Suppressor macrophage treated with lipopolysaccharide for 4 hours (primary cell): ENCODE data around the gene SIT1.
"Not testable (repeated sequence)": the region's sequence is repeated elsewhere in the genome, so short reads cannot be mapped to it uniquely, and the experiment has no call there.

Experiments used
- DNase-seq: peaks from one replicate; pipeline ENCODE4 v3.0.0-alpha.2; 2020

Gene SIT1

DNA sequence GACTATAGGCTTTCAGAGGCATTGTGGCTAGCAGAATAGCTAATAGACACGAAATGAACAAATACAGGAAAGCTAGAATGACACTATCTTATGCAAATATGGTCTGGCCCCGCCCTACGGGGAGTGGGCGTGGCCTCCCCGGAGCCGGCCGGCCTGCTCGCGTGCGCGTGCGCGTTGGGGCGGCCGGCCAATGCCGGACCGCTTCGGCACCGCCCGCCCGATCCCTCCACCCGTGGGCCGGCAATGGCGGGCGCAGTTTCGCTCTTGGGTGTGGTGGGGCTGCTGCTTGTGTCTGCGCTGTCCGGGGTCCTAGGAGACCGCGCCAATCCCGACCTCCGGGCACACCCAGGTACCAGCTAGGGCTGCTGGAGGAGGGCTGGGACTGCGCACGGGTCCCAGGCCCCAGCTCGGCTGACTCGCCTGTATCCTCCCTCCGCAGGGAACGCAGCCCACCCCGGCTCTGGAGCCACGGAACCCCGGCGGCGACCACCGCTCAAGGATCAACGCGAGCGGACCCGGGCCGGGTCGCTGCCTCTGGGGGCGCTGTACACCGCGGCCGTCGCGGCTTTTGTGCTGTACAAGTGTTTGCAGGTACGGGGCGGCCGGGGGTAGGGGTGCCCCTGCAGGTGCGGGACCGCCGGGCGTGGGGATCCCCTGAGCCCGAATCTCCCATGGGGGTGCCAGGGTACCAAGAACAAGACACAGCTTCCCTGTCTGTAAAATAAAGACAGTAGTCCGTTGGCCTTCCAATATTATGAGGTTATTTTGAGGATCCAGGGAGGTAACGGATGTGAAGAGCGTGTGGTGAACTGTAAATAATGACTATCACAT is 7.6 kb upstream of the SIT1 start, which contains the start of gene CCDC107:
TSS of gene CCDC107 (plus strand) at position 156 of the 831 bp plus-strand sequence. CDS start at position 244, 88 bp downstream.
- DNase-seq = peak; percentile 97

DNA sequence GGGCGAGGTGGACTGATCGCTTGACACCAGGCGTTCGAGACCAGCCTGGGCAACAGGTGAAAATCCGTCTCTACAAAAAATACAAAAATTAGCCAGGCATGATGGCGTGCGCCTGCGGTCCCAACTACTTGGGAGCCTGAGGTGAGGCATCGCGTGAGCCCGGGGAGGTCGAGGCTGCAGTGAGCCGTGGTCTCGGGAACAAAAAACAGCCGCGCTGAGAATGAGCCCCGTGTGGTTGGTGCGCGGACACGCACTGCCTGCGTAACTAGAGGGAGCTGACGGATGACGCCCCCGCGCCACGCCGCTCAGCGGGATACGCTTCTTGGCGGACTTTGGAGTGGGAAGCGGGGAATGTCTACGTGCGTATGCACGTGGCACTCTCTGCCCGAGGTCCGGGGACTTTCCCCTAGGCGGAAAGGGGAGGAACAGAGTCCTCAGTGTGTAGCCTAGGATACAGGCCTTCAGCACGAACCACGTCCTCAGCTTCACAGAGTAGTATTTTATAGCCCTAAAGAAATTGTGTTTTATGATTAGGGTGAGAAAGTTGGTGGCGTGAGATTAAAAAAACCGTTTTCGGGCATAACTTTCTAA is 6.9 kb upstream of the SIT1 start, which contains the start of gene RMRP:
TSS of gene RMRP (minus strand) at position 474 of the 591 bp plus-strand sequence.
- DNase-seq = peak; percentile 99

DNA sequence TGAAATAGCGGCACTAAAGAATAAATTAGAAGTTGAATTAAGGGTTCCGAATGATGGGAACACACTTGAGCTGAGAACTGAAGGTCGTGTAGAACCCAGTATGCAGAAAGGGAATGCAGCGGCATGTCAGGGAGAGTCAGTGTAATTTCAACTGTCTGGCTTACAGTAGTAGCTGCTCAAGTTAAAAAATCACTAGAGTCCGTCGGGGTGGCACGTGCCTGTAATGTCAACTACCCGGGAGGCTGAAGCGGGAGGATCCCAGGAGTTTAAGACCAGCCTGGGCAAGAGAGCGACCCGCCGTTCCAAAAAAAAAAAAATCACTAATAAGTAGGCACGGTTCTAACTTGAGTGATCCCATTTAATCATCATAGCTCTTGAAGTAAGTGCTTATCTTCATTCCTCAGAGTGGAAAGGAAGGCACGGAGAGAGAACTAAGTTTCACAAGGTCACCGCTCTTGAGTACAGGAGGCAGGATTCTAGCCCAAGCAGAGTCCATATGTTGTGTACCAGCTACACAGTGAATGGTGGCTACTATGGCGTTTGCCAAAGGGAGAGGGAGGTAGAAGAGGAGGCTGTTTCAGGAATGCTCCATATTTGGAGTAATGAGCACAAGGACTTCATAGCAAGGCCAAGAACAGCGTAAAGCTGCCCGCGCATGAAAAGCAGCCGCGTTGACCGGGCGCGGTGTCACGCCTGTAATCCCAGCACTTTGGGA is 6.3 kb upstream of the SIT1 start:
- no peak for DNase-seq

DNA sequence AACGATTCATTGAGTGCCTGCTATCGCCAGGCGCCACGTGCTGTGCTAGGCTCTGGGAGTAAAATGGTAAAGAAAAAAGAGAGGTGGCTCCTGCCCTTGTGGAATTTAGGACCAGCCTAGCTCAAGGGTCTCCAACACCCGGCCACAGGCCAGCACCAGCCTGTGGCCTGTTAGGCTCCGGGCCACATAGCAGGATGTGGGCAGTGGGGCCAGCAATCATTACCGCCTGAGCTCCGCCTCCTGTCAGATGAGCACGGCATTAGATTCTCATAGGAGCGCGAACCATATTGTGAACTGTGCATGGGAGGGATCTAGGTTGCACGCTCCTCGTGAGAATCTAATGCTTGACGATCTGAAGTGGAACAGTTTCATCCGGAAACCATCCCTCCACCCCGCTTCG is 5.6 kb upstream of the SIT1 start:
- no peak for DNase-seq

DNA sequence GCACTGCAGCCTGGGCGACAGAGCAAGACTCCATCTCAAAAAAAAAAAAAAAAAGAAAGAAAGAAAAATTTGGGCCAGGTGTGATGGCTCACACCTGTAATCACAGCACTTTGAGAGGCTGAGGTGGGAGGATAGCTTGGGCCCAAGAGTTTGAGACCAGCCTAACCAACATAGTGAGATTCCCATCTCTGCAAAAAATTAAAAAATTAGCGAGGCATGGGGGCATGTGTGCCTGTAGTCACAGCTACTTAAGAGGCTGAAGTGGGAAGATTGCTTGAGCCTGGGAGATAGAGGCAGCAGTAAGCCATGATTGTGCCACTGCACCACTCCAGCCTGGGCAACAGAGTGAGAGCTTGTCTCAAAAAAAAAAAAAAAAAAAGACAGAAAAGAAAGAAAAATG is 2.9 kb upstream of the SIT1 start:
- no peak for DNase-seq

DNA sequence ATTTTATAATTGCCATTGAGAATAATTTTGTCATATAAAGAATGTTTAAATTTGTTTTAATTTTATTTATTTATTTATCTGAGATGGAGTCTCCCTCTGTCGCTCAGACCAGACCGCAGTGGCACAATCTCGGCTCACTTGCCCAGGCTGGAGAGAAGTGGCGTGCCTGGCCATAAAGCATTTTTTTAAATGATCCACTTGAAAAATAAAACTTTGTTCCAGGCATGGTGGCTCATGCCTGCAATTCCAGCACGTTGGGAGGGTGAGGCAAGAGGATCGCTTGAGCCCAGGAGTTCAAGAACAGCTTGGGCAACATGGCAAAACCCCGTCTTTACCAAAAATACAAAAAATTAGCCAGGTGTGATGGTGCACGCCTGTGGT is 2.1 kb upstream of the SIT1 start:
- no peak for DNase-seq

DNA sequence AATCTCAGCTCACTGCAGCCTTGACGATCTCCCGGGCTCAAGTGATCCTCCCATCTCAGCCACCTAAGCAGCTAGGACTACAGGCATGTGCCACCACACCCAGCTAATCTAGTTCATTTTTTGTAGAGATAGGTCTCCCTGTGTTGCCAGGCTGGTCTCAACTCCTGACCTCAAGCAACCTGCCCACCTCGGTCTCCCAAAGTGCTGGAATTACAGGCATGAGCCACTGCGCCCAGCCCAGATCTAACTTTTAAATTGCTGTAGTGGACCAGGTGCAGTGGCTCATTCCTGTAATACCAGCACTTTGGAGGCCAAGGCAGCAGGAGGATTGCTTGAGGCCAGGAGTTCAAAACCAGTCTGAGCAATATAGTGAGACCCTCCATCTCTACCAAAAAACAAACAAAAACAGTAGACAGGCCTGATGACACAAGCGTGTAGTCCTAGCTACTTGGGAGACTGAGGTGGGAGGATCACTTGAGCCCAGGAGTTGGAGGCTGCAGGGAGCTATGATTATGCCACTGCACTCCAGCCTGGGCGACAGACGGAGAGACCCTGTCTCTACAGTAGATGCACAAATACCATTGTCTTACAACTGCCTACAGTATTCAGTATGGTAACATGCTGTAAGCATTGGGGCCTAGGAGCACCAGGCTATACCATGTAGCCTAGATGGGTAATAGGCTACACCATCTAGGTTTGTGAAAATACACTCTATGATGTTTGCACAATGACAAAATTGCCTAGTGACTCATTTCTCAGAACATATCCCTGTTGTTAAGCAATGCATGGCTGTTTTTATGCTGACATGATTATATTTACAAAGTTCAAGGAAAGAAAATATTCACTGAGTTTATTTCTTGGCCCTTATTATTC is 1.5 kb upstream of the SIT1 start:
- peak; percentile 87 for DNase-seq

DNA sequence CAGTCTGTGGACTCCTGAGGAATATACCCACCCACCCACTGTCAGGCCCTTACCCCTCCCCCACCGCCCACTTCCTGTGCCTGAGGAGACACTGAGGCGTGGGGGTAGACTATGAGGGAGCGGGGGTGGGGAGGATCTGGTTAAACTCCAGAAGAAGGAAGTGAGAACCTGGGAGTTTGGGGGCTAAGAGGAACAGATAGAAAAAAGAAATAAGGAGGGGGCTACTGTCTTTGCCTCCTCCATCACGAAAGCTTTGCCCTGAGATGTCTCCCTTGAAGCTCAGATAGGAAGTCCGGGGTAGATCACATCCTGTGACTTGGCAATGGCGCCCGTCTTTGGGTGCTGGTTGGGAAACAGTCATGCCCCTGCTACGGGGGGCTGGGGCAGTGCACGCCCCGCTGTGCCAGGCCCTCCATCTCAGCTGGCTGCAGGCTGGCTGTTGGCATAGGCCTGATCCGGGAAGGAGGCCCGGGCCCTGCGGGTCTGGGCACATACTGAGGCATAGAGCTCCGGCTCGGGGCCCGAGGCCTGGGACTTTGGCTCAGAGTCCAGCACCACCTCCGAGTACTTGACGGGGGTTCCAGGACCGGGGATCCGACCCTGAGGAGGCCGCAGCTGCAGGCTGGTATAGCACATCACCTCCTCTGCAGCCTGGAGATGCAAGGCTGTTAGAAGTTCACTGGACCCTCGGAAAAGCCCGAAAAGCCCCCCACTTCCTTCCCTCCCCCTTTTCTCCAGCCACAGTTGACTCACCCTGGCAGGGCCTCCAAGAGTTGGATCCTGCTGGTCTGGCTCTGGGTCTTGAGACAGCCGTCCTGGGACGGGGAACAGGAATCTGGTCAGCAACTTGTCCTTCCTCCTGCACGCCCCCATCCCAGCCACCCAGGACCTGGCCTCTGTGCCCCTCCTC is 1.0 kb downstream of the SIT1 start:
- peak; percentile 55 for DNase-seq

DNA sequence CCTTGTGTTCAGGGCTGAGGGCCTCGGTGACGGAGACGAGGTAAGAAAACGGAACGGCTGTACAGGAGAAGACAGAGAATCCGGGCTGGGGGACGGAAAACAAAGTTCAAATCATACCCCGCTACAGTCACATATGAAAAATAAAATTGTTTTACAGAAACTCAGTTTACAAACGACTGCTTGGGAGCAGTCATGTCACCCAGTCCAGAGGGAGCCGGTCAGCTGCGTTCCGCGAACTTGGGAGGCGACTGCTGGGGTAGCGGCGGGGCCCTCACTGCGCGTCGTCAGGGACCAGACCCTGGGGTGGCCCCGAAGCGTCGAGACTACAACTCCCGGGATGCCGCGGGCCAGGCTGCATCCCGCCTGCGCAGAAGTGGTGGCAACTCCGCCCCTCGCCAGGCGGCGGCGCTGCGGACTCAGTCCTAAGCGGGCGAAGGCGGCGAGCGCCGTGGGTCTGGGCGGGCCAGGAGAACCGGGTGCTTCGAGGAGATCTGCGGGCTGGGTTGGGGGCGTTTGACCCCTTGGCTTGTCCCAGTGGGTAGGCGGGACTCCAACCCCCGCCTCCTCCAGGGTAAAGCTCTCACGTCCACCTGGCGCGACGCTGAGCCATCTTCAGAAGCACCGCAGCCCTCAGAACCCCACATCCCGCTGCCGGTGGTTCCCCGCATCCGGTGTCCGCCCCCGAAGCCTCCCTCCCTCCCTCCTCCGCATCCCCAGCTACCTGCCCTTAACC is 4.0 kb downstream of the SIT1 start:
- DNase-seq = peak; percentile 97

DNA sequence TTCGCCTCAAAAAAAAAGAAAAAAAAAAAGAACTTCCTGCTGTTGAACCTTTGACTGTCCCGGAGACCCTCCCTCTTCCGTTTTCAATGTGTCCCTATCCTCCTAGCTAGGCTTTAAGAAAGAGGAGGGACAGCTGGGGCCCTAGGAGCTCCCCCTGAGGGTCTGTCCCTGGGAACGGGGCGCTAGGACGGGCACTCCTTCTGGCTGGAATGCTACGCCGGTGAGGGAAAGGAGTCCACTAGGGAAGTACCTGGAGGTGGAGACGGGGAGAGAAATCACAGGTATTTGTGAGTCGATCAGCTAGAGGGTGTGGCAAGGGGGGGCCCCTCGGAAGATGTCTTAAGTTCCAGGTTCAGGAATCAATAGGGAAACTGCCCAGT is 4.6 kb downstream of the SIT1 start:
- DNase-seq = no peak

DNA sequence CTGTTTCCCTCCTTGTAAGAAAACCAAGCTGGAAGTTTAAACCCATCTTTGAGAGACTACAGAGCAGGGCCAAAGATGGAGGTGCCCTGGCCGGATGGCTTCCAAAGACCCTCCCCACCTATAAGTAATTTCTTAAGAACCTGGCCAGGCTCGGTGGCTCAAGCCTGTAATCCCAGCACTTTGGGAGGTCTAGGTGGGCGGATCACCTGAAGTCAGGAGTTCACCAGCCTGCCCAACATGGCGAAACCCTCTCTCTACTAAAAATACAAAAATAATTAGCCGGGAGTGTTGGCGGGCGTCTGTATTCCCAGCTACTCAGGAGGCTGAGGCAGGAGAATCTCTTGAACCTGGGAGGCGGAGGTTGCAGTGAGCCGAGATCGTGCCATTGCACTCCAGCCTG is 5.0 kb downstream of the SIT1 start:
- not testable (repeated sequence) for DNase-seq

DNA sequence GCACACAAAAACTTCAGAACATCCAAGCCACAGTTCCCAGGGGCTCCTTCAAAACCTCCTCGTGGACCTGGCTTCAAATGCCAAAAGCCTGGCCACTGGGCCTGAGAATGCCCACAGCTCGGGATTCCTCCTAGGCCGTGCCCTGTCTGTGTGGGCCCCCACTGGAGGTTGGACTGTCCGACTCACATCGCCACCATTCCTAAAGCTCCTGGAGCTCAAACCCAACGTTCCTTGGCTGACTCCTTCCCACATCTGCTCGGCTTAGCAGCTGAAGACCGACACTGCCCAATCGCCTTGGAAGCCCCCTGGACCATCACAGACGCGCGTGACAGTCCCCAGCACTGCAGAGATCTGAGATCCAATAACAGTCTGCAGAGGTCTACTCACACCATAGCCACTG is 7.7 kb downstream of the SIT1 start:
- no peak for DNase-seq

DNA sequence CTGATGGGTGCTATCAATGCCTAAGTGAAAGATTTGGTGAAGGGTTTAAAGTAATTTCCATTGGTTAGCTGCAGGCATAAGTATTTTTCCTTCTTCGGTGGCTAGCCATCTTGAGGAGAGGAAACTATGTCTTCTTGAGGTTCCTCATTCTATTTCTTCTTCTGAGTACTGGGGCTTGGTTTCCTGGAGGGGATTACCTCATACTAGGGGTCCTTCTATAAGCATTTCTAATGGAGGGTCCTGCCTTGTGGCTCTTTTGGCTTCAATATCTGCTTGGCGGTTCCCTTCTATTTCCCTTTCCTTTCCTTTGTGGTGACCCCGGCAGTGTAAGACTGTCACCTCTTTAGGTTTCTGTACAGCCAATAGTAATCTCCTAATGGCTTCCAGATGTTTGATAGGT is 9.3 kb downstream of the SIT1 start:
- not testable (repeated sequence) for DNase-seq

DNA sequence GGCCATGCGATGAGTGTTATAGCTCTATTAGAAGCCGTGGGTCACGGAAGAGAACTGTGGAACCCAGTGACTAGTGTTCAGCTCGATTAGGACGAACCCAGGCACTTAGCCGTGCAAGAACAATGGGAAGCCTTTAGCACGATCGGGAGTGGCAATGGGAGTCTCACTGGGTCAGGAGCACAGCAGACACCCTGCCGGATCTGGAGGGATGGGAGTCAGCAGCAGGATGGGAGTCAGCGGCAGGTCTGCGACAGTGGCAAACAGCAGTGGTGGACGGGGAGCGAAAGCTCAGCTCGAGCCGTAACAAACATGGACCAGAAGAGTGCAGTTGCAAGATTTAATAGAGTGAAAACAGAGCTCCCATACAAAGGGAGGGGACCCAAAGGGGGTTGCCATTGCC is 10.3 kb downstream of the SIT1 start:
- not testable (repeated sequence) for DNase-seq

DNA sequence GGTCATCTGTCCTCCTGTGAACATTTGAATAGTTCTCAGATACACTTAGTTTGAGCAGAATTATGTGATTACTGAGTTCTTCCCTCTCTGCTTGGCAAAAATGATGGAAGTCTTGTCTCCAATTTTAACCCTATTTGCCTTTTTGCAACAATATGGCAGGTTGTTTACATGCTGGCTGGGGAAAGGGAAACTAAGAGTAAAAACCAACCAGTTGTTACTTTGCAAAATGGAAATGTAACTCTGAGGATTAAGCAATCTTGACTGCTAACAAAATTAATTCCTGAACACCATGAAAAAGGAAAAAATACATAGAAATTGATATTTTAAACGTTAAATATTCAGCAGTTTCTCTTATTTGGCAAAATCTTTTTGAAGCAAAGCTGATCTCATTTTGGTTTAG is 11.1 kb downstream of the SIT1 start:
- peak; percentile 66 for DNase-seq

DNA sequence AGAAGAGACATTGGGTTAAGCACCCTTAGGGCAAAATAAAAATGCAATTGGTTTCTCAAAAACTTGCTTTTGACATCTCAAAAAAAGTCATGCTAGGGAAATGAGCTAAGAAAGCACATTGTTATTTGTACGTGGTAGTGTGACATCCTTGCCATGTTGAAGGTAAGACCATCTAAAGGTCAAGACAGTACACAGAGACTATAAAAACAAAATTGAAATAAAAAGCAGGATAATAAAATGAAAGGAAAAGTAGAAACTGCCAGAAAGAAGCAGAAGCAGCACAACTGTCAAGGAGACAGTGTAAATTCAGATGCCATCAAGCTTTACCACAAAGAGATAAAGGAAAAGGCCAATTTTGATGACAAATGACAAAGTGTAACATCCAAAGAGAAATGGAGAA is 11.5 kb downstream of the SIT1 start:
- peak; percentile 72 for DNase-seq

DNA sequence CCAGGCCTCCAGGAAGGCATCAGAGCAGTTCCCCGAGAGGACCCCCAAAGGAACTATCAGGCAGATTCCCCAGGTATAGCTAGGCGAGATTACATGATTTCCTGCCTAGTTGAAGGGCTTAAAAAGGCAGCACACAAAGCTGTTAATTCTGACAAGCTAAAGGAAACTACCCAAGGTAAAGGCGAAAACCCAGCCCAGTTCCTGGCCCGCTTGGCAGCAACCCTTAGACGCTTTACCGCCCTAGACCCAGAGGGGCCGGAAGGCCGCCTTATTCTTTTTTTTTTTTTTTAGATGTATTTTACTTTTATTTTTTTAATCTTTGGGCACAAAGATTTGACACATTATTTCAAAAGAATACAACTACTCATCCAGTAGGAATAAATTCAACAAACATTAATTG is 12.0 kb downstream of the SIT1 start:
- DNase-seq = not testable (repeated sequence)

DNA sequence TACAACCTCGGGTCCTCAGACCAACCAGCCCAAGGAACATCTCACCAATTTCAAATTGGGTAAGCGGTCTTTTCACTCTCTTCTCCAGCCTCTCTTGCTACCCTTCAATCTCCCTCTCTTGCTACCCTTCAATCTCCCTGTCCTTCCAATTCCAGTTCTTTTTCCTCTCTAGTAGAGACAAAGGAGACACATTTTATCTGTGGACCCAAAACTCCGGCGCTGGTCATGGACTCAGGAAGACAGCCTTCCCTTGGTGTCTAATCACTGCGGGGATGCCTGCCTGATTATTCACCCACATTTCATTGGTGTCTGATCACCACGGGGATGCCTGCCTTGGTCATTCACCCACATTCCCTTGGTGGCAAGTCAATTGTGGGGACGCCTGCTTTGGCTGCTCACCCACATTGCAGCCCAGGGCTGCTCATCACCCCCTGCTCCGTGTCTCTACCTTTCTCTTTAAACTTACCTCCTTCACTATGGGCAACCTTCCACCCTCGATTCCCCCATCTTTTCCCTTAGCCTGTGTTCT is 13.2 kb downstream of the SIT1 start:
- not testable (repeated sequence) for DNase-seq

DNA sequence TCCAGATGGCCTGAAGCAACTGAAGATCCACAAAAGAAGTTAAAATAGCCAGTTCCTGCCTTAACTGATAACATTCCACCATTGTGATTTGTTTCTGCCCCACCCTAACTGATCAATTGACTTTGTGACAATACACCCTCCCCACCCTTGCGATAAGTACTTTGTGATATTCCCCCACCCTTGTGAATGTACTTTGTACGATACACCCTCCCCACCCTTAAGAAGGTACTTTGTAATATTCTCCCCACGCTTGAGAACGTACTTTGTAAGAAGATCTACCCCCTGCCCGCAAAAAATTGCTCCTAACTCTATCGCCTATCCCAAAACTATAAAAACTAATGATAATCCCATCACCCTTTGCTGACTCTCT is 13.9 kb downstream of the SIT1 start:
- DNase-seq = not testable (repeated sequence)

DNA sequence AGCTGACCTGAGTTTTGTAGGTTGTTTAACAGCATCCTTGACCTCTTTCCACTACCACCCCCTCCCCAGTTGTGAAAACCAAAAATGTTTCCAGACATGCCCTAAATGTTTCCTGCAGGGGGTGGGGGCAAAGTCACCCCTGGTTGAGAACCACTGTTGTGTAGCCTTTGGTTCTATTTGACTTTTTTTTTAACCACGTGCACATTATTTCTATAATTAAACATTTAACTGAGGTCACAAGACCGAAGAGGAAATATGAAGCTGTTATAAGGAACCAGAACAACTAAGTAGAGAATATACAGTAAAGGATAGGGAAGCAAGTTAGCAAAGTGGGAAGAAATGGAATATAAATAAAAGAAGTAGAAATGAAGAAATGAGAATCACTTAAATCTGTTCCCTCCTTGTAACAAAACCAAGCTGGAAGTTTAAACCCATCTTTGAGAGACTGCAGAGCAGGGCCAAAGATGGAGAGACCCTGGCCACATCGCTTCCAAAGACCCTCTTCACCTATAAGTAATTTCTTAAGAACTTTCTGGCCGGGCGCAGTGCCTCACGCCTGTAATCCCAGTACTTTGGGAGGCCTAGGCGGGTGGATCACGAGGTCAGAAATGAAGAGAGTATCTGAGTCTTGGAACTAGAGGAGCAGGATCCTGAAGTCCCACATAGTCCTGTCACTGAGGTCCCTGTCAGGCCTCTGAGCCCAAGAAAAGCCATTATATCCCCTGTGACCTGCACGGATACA is 14.4 kb downstream of the SIT1 start:
- DNase-seq = peak; percentile 72
